COLO829 (cell line): ENCODE measurements around the gene LRP10.
"Not testable (repeated sequence)": the region's sequence is repeated elsewhere in the genome, so short reads cannot be mapped to it uniquely, and the experiment has no call there.

ENCODE experiments used
- DNase-seq: peaks from one replicate; pipeline ENCODE4 v3.0.0; 2012; ENCODE audit warnings: low spot score

Gene LRP10

GRCh38 chr14:22843123-22843925 is 28.2 kb upstream of the LRP10 start:
- no peak for DNase-seq

- DNase-seq = no peak
Measured at GRCh38 chr14:22844221-22845102, 27.1 kb upstream of the LRP10 start.

- no peak for DNase-seq
Measured at GRCh38 chr14:22845103-22845394, 26.5 kb upstream of the LRP10 start.

- no peak for DNase-seq
Measured at GRCh38 chr14:22845821-22846625, 25.5 kb upstream of the LRP10 start.

GRCh38 chr14:22846811-22847307 is 24.7 kb upstream of the LRP10 start:
- DNase-seq = no peak

GRCh38 chr14:22847661-22848341 is 23.7 kb upstream of the LRP10 start:
- DNase-seq = no peak

GRCh38 chr14:22848351-22849164 is 23.0 kb upstream of the LRP10 start:
- DNase-seq = peak; percentile 62

- DNase-seq = no peak
Measured at GRCh38 chr14:22849212-22849819, 22.2 kb upstream of the LRP10 start.

GRCh38 chr14:22850944-22851764 is 20.4 kb upstream of the LRP10 start:
- no peak for DNase-seq

- DNase-seq = not testable (repeated sequence)
Measured at GRCh38 chr14:22852178-22852577, 19.4 kb upstream of the LRP10 start.

GRCh38 chr14:22852599-22852939 is 19.0 kb upstream of the LRP10 start:
- no peak for DNase-seq

- peak; percentile 56 for DNase-seq
Measured at GRCh38 chr14:22852940-22853767, 18.4 kb upstream of the LRP10 start.

GRCh38 chr14:22854296-22854695 is 17.2 kb upstream of the LRP10 start:
- not testable (repeated sequence) for DNase-seq

GRCh38 chr14:22854963-22855724 is 16.4 kb upstream of the LRP10 start:
- DNase-seq = no peak

GRCh38 chr14:22856428-22856827 is 15.1 kb upstream of the LRP10 start:
- DNase-seq = no peak

- not testable (repeated sequence) for DNase-seq
Measured at GRCh38 chr14:22860377-22860776, 11.2 kb upstream of the LRP10 start.

GRCh38 chr14:22861651-22862050 is 9.9 kb upstream of the LRP10 start:
- DNase-seq = no peak

- no peak for DNase-seq
Measured at GRCh38 chr14:22864979-22865378, 6.6 kb upstream of the LRP10 start.
